Measurements from ENCODE around the gene SPESP1.
"Not testable (repeated sequence)": the region's sequence is repeated elsewhere in the genome, so short reads cannot be mapped to it uniquely, and the experiment has no call there.

Gene SPESP1

GRCh38 chr15:68930268-68931022 is at the start of gene SPESP1:
Gene SPESP1, plus strand, starts transcription at chr15:68930525. Its CDS starts 129 bp downstream, at chr15:68930654.
- DNase-seq: no peak

DNA sequence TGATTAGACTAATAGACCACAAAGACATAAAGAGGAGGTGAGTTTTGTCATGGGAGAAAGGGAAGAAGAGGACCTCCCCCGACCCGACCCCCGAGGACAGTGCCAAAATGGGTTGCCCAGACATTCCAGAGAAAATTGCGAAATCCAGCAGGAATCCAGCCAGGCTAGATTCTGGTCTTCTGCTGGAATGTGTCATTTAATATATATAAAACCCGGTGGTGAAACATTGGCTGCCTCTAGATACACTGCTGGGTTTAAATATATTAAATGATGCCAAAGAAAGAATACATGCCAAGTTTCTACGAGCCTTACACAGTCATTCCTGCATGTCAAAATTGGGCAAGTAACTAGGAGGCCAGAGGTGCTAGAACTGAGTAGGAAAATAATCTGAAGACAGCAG is 45.3 kb upstream of the SPESP1 start:
- DNase-seq: no peak

DNA sequence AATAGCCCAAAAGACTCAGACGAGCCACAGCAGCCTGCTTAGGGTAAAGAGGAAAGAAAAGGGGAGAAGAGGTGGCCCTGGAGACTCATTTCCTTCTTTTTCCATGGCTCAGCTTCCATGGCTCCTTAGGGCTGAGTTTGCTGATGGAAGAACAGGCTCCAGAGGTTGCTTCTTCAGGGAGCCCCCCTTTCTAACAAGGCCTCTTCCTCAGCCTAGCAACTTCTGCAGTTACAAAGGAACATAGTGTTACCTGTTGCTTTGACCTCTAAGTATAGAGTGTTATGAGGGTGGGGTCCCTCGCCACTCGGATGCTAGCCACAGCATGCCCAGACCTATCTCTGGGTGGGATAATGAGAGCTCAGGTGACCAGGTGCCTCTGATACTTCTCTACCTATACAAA is 43.2 kb upstream of the SPESP1 start:
- DNase-seq: no peak

- DNase-seq: no peak
Observed at GRCh38 chr15:68887819-68888218, 42.5 kb upstream of the SPESP1 start.

GRCh38 chr15:68888419-68888818 is 41.9 kb upstream of the SPESP1 start:
- DNase-seq: no peak

DNA sequence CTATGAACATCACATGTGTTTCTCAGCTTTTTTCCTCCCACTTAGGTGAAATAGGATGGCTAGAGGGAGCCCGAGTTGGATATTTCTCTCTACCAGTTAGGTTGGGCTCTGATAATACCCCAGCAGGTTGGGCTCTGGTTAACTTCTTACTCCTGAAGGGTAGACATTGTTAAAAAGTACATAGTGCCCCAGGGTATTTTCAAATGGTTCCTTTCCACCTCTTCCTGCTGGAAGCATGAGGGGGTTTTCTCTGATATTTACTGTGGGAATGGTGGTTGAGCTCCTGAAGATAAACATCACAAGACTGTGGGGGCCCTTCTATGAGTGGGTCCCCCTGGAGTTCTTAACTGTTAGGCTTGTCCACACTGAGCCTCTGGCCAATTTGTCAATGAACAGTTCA is 36.1 kb upstream of the SPESP1 start:
- DNase-seq: no peak

- DNase-seq: no peak
Observed at GRCh38 chr15:68896178-68896577, 34.1 kb upstream of the SPESP1 start.

DNA sequence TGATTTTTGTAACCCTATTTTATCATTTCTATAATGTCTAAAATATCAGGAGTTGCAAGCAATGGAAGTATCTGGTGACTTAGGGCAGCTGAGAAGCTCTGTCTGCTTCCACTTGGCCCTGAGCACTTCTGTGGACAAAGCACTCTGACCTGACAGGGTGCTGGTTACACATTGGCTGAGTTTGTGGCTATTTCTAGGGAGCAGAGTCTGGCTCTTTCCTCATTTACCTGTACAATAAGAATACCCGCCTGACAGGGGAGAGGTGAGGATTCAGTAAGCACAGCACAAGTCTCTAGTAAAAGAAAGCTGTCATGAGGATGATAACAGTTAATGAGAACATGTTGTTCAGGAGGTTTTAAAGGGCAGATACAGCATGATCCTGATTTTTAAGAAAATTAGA is 33.3 kb upstream of the SPESP1 start:
- no peak for DNase-seq

- DNase-seq: no peak
Observed at GRCh38 chr15:68900027-68900426, 30.3 kb upstream of the SPESP1 start.

GRCh38 chr15:68907396-68907923 is 22.9 kb upstream of the SPESP1 start:
- no peak for DNase-seq

GRCh38 chr15:68909601-68910100 is 20.7 kb upstream of the SPESP1 start:
- no peak for DNase-seq

DNA sequence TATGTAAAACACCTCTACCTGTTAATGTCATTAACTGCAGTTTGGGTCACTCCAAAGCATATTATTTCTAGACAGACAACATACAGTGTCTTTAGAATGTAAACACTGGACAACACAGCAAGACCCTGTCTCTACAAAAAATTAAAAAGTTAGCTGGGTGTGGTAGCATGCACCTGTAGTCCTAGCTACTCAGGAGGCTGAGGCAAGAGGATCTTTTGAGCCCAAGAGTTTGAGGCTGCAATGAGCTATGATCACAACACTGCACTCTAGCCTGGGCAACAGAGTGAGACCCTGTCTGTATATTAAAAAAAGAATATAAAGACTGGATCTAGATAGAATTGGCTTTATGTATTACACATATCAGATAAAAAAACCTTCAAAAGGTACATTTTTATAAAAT is 20.0 kb upstream of the SPESP1 start:
- DNase-seq: no peak

DNA sequence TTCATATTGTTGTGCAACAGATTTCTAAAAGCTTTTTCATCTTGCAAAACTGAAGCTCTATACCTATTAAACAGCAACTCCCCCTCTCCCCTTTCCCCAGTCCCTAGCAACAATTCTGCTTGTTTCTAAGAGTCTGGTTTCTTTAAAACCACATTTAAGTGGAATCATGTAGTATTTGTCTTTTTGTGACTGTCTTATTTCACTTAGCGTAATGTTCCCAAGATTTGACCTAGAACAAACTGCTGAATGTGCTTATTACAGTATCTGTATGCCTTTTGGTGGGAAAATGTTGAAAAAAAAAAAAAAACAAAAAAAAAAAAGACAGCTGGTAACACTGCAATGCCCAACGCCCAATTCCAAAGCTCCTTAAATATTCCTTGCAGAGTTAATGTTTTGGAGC is 19.5 kb upstream of the SPESP1 start:
- no peak for DNase-seq

DNA sequence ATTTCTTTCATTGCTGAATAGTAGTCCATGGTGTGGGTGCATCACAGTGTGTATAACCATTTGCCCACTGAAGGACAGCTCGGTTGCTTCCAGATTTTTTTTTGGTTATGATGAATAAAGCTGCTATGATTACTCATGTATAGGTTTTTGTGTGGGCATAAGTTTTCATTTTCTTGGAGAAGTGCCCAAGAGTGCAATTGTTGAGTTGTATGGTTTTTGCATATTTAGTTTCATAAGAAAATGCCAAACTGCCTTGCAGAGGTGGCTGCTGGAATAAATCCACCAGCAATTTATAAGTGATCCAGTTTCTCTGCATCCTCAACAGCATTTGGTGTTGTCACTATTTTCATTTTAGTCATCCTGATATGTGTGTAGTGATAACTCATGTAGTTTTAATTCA is 8.4 kb upstream of the SPESP1 start:
- no peak for DNase-seq

DNA sequence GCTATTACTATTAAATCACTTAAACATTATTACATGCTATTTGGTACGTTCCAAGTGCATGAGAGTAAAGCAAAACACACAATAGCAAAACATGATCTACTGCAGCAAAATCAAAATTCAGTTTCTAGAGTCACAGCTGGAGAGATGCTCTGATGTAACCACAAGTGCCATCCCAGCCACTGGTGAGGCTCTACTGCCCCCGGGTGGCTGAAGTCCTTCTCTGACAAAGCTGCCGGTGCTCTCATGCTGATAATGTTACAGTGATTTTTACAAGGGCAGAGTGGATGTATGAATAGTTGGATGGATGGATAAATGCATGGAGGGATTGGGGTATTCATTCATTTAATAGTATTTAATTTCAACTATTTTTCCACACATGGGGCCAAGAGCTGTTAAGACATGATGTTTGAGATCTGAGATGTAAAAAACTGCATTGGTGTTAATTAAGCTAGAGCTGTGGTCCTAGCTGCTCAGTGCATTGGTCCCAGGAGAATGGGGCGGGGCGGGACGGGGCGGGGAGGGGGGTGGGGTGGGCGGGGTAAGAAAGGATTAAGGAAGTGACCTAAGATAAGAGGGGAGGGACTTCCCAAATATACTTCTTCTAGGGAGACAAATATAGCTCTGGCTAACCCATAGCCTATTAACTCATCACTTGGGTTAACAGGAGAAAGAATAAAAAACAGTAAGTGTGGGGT is 5.3 kb upstream of the SPESP1 start:
- DNase-seq: peak; percentile 23

- no peak for DNase-seq
Observed at GRCh38 chr15:68933001-68933400, 2.7 kb downstream of the SPESP1 start.

DNA sequence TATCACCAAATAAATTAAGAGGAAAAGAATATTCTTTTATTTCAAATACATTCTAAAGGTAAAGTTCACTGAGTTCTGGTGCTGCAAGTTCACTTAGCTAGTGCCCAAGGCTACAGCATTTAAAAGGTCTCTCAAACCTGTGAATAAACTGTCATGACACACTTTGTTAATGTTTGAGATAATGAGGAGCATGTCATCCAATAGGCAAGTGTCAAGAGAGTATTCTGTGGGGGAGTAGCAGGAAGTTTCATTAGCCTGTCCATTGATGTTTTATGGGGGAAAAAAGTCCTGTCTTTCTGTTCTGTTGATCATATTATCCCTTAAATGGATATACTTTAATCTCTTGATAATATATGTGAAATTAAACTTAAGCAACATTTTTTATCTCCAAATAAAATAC is 4.0 kb downstream of the SPESP1 start:
- DNase-seq: no peak

- DNase-seq: no peak
Observed at GRCh38 chr15:68935400-68935937, 5.1 kb downstream of the SPESP1 start.

- DNase-seq: no peak
Observed at GRCh38 chr15:68939501-68939900, 9.2 kb downstream of the SPESP1 start.

DNA sequence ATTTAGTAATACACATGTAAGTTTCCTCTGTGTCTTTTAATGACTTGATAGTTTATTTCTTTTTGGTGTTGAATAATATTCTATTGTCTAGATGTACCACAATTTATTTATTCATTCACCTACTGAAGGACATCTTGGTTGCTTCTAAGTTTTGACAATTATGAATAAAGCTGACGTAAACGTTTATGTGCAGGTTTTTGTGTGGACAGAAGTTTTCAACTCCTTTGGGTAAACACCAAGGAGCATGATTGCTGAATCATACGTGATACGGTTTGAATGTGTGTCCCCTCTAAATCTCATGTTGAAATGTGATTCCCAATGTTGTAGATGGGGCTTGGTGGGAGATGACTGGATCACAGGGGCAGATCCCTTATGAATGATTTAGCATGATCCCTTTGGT is 21.5 kb downstream of the SPESP1 start:
- DNase-seq: no peak

DNA sequence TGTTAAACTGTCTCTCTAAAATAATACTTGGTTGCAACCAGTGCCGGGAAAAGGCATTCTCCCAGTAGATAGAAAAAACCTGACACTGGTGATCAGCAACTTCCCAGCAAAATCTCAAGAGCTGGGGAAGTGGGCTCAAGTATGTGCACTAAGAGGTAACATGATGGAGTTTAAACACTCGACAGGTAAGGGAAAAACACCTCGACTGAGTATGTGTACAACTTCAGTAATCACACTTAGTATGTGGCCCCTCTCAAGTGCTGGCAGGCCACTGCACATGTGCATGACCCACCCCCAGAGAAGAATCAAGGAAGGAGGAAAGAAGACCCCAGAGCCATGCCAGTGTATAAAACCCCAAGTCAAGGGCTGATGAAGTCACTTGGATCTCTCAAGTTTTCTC is 27.4 kb downstream of the SPESP1 start:
- no peak for DNase-seq

GRCh38 chr15:68958597-68958996 is 28.3 kb downstream of the SPESP1 start:
- DNase-seq: no peak

DNA sequence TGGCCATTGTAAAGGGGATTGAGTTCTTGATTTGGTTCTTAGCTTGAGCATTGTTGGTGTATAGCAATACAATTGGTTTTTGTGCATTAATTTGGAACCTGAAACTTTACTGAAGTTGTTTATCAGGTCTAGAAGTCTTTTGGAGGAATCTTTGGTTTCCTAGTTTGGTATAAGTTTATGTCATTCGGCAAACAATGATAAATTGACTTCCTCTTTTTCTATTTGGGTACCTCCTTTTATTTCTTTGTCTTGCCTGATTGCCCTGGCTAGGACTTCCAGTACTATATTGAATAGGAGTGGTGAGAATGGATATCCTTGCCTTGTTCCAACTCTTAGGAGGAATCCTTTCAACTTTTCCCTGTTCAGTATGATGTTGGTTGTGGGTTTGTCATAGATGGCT is 32.1 kb downstream of the SPESP1 start:
- no peak for DNase-seq

- not testable (repeated sequence) for DNase-seq
Observed at GRCh38 chr15:68963719-68964118, 33.4 kb downstream of the SPESP1 start.

Data from activated effector memory CD4-positive, alpha-beta T cell treated with Interleukin-2 at 50 U/mL for 16 hours (primary cell).